Omental fat pad (tissue), 4 donors: ENCODE measurements around the gene R3HDM4. TPM values are rescaled to one million over a fixed set of nuclear protein-coding genes. Genes with fewer than 3 reads are reported as not detected.

ENCODE experiments used
- ATAC-seq: fragments of 150-250 bp; one replicate; pipeline ENCODE4 v1.9.1; 2016; ENCODE audit warnings: mild to moderate bottlenecking, moderate library complexity; ENCODE audit not compliant: low FRiP score
- DNase-seq: peaks from one replicate; pipeline ENCODE4 v3.0.0-alpha.2; 2019; ENCODE audit warnings: low spot score
- CTCF ChIP-seq, 3 donors: fragments of 450-650 bp; IDR thresholded peaks; one replicate each; pipeline ENCODE4 v1.5.1; 2016 to 2017; ENCODE audit warnings: antibody characterized with exemption in 3 of 3, mild to moderate bottlenecking in 3 of 3, moderate library complexity in 2 of 3
- total RNA-seq, 4 donors: library from RNA; depleted of rRNA; stranded (reverse); fragments of >200 nt; gene quantifications; one replicate each; pipeline ENCODE4 v1.1.0, GENCODE V29; 2016

The R3HDM4 gene
- total RNA-seq, 4 donors from 2014 or later, result 27.1 to 55.2 (median 44.4) TPM

DNA sequence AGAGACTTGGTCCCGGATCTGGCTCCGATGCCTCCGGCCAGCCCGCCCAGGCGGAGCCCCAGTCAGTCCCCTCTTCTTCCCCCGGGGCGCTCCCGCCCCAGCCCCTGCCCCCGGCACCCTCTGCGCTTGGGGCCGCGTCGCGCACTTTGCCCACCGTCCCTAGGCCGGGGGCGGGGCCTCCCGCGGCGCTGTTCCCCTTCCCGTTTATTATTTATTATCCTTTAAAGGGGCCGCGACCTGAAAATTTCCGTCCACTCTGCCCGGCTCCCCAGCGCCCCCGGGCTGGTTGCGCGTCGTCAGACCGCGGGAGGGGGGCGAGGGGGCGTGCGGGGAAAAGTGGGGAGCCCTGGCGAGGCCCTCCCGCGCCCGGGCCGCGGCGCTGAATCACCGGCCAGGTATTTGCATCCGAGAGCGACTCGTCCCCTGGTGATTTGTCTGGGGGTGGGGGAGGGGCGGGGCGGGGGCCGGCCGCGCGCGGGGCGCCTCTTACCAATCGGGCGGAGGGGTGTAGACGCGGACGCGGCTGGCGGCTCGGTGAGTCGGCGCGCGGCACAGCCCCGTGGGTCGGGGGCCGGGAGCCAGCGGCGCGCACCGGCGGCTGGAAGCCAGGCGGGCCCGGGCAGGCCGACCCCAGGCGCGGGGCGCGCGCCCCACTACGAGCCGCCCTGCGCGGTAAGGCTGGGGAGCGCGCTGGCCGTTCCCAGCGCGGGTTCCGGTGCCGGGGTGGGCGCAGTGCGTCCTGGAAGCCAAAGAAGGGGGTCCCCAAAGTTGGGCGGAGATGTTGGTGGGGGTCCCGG lies 12.7 kb upstream of the R3HDM4 start, which contains the start of gene ARID3A:
Gene ARID3A, plus strand, starts transcription at position 510 of the 797 bp plus-strand sequence. CDS start 3,494 bp downstream, outside the sequence.
- DNase-seq (peak; percentile 40), ATAC-seq (peak; percentile 78)
- TF ChIP-seq CTCF (IDR thresholded peaks at IDR 0.05), result no peak

GRCh38 chr19:925087-925525 lies 12.1 kb upstream of the R3HDM4 start:
- ATAC-seq, result peak; percentile 38

GRCh38 chr19:924553-925086 lies 11.6 kb upstream of the R3HDM4 start:
- ATAC-seq, result no peak
- DNase-seq, result no peak
- no peak for TF ChIP-seq CTCF (IDR thresholded peaks at IDR 0.05)

More at GRCh38 chr19:925087-925525, 12.1 kb upstream of the R3HDM4 start:
- TF ChIP-seq CTCF (IDR thresholded peaks at IDR 0.05), result no peak
- no peak for DNase-seq

DNA sequence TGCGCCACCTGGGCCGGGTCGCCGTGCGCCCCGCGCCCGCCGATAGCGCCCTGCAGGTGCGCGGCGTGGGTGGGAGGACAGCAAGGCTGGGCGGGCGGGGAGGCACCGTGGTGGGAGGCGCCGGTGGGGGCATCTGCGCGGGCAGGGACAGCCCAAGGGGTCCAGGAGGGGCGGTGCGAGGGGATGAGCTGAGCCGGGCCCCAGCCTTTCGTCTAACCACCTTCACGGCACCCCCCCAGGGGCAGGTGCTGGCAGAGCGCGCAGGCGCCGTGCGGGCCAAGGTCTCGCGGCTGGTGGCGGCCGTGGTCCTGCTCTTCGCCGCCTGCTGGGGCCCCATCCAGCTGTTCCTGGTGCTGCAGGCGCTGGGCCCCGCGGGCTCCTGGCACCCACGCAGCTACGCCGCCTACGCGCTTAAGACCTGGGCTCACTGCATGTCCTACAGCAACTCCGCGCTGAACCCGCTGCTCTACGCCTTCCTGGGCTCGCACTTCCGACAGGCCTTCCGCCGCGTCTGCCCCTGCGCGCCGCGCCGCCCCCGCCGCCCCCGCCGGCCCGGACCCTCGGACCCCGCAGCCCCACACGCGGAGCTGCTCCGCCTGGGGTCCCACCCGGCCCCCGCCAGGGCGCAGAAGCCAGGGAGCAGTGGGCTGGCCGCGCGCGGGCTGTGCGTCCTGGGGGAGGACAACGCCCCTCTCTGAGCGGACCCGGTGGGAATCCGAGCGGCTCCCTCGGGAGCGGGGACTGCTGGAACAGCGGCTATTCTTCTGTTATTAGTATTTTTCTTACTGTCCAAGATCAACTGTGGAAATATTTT lies 7.2 kb upstream of the R3HDM4 start:
- ATAC-seq (no peak), DNase-seq (no peak)

GRCh38 chr19:919199-920050 lies 6.4 kb upstream of the R3HDM4 start:
- ATAC-seq (no peak), DNase-seq (no peak)
- no peak for TF ChIP-seq CTCF (IDR thresholded peaks at IDR 0.05)

More for the DNA sequence above, 7.2 kb upstream of the R3HDM4 start:
- no peak for TF ChIP-seq CTCF (IDR thresholded peaks at IDR 0.05)

GRCh38 chr19:918481-919198 lies 5.6 kb upstream of the R3HDM4 start:
- no peak for TF ChIP-seq CTCF (IDR thresholded peaks at IDR 0.05)
- DNase-seq, result no peak
- ATAC-seq, result no peak
